H9 (cell line): Measurements from ENCODE around the gene PRR20G. TPM values are rescaled to one million over a fixed set of nuclear protein-coding genes. Genes with fewer than 3 reads are reported as not detected.

Experiments used
- DNase-seq: peaks from one replicate; pipeline ENCODE4 v3.0.0-alpha.2; 2017
- H2AFZ ChIP-seq: one replicate; pipeline ENCODE4 v1.6.1; 2013; ENCODE audit warnings: mild to moderate bottlenecking, low read length, control low read depth, moderate library complexity
- H2AK5ac ChIP-seq: 2 replicates; pipeline ENCODE4 v1.6.1; 2013; ENCODE audit warnings: low read length, control low read depth, mixed read lengths; ENCODE audit not compliant: insufficient read length
- H2BK120ac ChIP-seq: one replicate; pipeline ENCODE4 v1.6.1; 2013; ENCODE audit warnings: low read depth, mild to moderate bottlenecking, low read length, control low read depth, inconsistent platforms; ENCODE audit not compliant: poor library complexity, severe bottlenecking
- H2BK12ac ChIP-seq: 2 replicates; pipeline ENCODE4 v1.6.1; 2013; ENCODE audit warnings: low read length, control low read depth, mixed read lengths, low read depth; ENCODE audit not compliant: insufficient read length
- H2BK15ac ChIP-seq: 2 replicates; pipeline ENCODE4 v1.6.1; 2013; ENCODE audit warnings: low read depth, low read length, control low read depth
- H2BK20ac ChIP-seq: one replicate; pipeline ENCODE4 v1.6.1; 2013; ENCODE audit warnings: low read depth, mild to moderate bottlenecking, low read length, control low read depth, inconsistent platforms; ENCODE audit not compliant: poor library complexity, severe bottlenecking
- H2BK5ac ChIP-seq: 2 replicates; pipeline ENCODE4 v1.6.1; 2013; ENCODE audit warnings: low read length, control low read depth, mixed read lengths; ENCODE audit not compliant: insufficient read length
- H3K14ac ChIP-seq: 2 replicates; pipeline ENCODE4 v1.6.1; 2013; ENCODE audit warnings: low read length, control low read depth; ENCODE audit not compliant: insufficient read depth
- H3K18ac ChIP-seq: 2 replicates; pipeline ENCODE4 v1.6.1; 2013; ENCODE audit warnings: low read depth, mild to moderate bottlenecking, mixed read lengths, low read length, control low read depth; ENCODE audit not compliant: insufficient read length
- H3K23ac ChIP-seq: 2 replicates; pipeline ENCODE4 v1.6.1; 2013; ENCODE audit warnings: low read length, control low read depth, mixed read lengths, low read depth; ENCODE audit not compliant: insufficient read length
- H3K23me2 ChIP-seq: 2 replicates; pipeline ENCODE4 v1.6.1; 2013; ENCODE audit warnings: low read depth, mild to moderate bottlenecking, mixed read lengths, low read length, control low read depth; ENCODE audit not compliant: insufficient read length, poor library complexity, severe bottlenecking
- H3K27ac ChIP-seq: 2 replicates; pipeline ENCODE4 v1.5.1; 2013; ENCODE audit warnings: low read length, control low read depth, mixed read lengths, low read depth; ENCODE audit not compliant: insufficient read length
- H3K27me3 ChIP-seq: 2 replicates; pipeline ENCODE4 v1.6.1; 2013; ENCODE audit warnings: low read length, control low read depth, inconsistent platforms; ENCODE audit not compliant: insufficient read depth
- H3K4ac ChIP-seq: 2 replicates; pipeline ENCODE4 v1.6.1; 2013; ENCODE audit warnings: low read depth, mild to moderate bottlenecking, control low read depth, inconsistent platforms, low read length, moderate library complexity
- H3K4me1 ChIP-seq: 2 replicates; pipeline ENCODE4 v1.6.1; 2013; ENCODE audit warnings: low read length, control low read depth, inconsistent platforms; ENCODE audit not compliant: insufficient read depth
- H3K4me2 ChIP-seq: 2 replicates; pipeline ENCODE4 v1.6.1; 2013; ENCODE audit warnings: low read length, control low read depth, mixed read lengths; ENCODE audit not compliant: insufficient read length, insufficient read depth
- H3K56ac ChIP-seq: 2 replicates; pipeline ENCODE4 v1.6.1; 2013; ENCODE audit warnings: low read depth, mild to moderate bottlenecking, mixed read lengths, low read length, control low read depth; ENCODE audit not compliant: insufficient read length
- H3K79me1 ChIP-seq: 2 replicates; pipeline ENCODE4 v1.6.1; 2013; ENCODE audit warnings: low read depth, mild to moderate bottlenecking, moderate library complexity, low read length, control low read depth, inconsistent platforms; ENCODE audit not compliant: insufficient read depth, poor library complexity, severe bottlenecking
- H3K79me2 ChIP-seq: 2 replicates; pipeline ENCODE4 v1.6.1; 2013; ENCODE audit warnings: low read length, control low read depth, inconsistent platforms; ENCODE audit not compliant: insufficient read depth
- H3K9ac ChIP-seq: 2 replicates; pipeline ENCODE4 v1.6.1; 2013; ENCODE audit warnings: low read length, control low read depth, mixed read lengths; ENCODE audit not compliant: insufficient read length; ENCODE audit errors: extremely low read depth
- H3K9me3 ChIP-seq: one replicate; pipeline ENCODE4 v1.6.1; 2013; ENCODE audit warnings: low read depth, low read length, inconsistent platforms; ENCODE audit not compliant: control insufficient read depth
- H3T11ph ChIP-seq: one replicate; pipeline ENCODE4 v1.6.1; 2013; ENCODE audit warnings: mild to moderate bottlenecking, low read length, control low read depth, inconsistent platforms
- H4K20me1 ChIP-seq: one replicate; pipeline ENCODE4 v1.6.1; 2013; ENCODE audit not compliant: control insufficient read depth, insufficient read length, insufficient read depth
- H4K5ac ChIP-seq: 2 replicates; pipeline ENCODE4 v1.6.1; 2013; ENCODE audit warnings: low read depth, mild to moderate bottlenecking, mixed read lengths, low read length, control low read depth; ENCODE audit not compliant: insufficient read length
- H4K8ac ChIP-seq: replicated peaks from 2 replicates; pipeline ENCODE4 v1.6.1; 2013; ENCODE audit warnings: low read length, control low read depth, mixed read lengths, low read depth; ENCODE audit not compliant: insufficient read length
- H4K91ac ChIP-seq: 2 replicates; pipeline ENCODE4 v1.6.1; 2013; ENCODE audit warnings: low read depth, mild to moderate bottlenecking, moderate library complexity, mixed read lengths, low read length, control low read depth; ENCODE audit not compliant: insufficient read length
- H3K27ac Mint-ChIP-seq, 3 experiments: 2 replicates in 2 of 3; 3 replicates in 1 of 3; pipeline ENCODE4 v1.8.0; 2020 to 2021; ENCODE audit warnings: mixed read lengths in 3 of 3, mild to moderate bottlenecking in 1 of 3, moderate library complexity in 1 of 3
- H3K27me3 Mint-ChIP-seq: 2 replicates; pipeline ENCODE4 v1.8.0; 2021; ENCODE audit warnings: low read depth, mild to moderate bottlenecking, moderate library complexity, mixed read lengths
- H3K36me3 Mint-ChIP-seq, 3 experiments: 2 replicates in 2 of 3; 3 replicates in 1 of 3; pipeline ENCODE4 v1.8.0; 2020 to 2021; ENCODE audit warnings: low read depth in 3 of 3, mixed read lengths in 3 of 3; ENCODE audit not compliant: insufficient read depth in 1 of 3
- H3K4me1 Mint-ChIP-seq, 2 experiments: 2 replicates each; pipeline ENCODE4 v1.8.0; 2020; ENCODE audit warnings: mixed read lengths in 2 of 2
- H3K4me3 Mint-ChIP-seq, 2 experiments: 2 replicates in 1 of 2; 3 replicates in 1 of 2; pipeline ENCODE4 v1.8.0; 2020 to 2021; ENCODE audit warnings: mild to moderate bottlenecking in 2 of 2, mixed read lengths in 2 of 2, moderate library complexity in 1 of 2
- H3K9me3 Mint-ChIP-seq, 2 experiments: 2 replicates in 1 of 2; 3 replicates in 1 of 2; pipeline ENCODE4 v1.8.0; 2020; ENCODE audit warnings: mild to moderate bottlenecking in 2 of 2, mixed read lengths in 2 of 2, moderate library complexity in 1 of 2
- WGBS: extraction: QIAGEN DNeasy Blood & Tissue Kit; methylation state at CpG from one replicate; pipeline ENCODE4 v1.1.7; 2013; ENCODE audit warnings: missing lambda C conversion rate, low lambda C conversion rate, mixed read lengths; ENCODE audit not compliant: insufficient read length; ENCODE audit errors: extremely low coverage; 5-methylcytosine and 5-hydroxymethylcytosine counted together
- total RNA-seq: library from RNA; stranded (reverse); gene quantifications from 2 replicates; pipeline ENCODE4 v1.2.1, GENCODE V29; 2021
- TF ChIP-seq, protein P1 (sequence below): fragments of 200-600 bp; sonication (generic); conservative IDR thresholded peaks from 3 replicates; pipeline ENCODE4 v1.8.0; 2021; ENCODE audit warnings: antibody characterized with exemption, mild to moderate bottlenecking

Gene PRR20G
- total RNA-seq, 1 experiment from 2014 or later, result 0.35 TPM

DNA sequence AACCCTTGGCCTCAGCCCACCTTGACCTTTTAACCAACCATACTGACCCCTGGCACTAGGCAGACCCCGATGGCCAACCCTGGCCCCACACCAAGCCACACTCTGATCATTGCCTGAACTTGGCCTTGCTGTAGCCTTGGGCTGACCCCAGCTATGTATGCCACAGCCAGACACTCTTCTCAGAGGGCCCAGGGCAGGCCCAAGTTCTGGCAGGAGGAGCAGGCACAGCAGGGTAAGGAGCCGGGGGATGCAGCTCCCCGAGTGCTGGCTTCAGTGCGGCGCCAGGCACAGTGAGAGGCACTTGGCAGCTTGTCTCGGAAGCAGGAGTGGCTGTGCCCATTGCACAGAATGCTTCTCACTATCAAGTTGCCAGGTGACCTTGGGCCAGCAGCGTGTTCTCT lies 22.3 kb downstream of the PRR20G start:
- no peaks in the 10 kb centered on the region for H3K79me1 ChIP-seq
- H3K9ac ChIP-seq, result no peak overlapping the region
- Mint-ChIP-seq H3K9me3 (peaks cover 20 to 21% of the 10 kb centered on the region in 2 experiments), H3K4me1 (peaks cover 0 to 4% of the 10 kb centered on the region in 2 experiments; a peak in 2 of 4 replicates), H3K27me3 (peaks cover 13% of the 10 kb centered on the region), H3K27ac (0 out of 7 replicates have a peak overlapping the region, but pooled peaks of 1 of the 3 experiments have one; percentile 16), H3K4me3 (no peak overlapping the region), H3K36me3 (peaks cover 0 to 8% (median 7%) of the 10 kb centered on the region in 3 experiments; a peak in 3 of 7 replicates)
- no peak overlapping the region for H2BK20ac ChIP-seq
- no peak overlapping the region for H4K5ac ChIP-seq
- no peak overlapping the region for H3K4me2 ChIP-seq
- no peak overlapping the region for H2BK120ac ChIP-seq
- H3K23me2 ChIP-seq, result no peaks in the 10 kb centered on the region
- H2AK5ac ChIP-seq, result no peak overlapping the region
- H3K4ac ChIP-seq, result no peak overlapping the region
- WGBS, result no CpG with 5 or more reads among the region's 7 CpGs
- no peak overlapping the region for H3K23ac ChIP-seq
- no peak overlapping the region for H4K91ac ChIP-seq
- H3K27me3 ChIP-seq, result no peaks in the 10 kb centered on the region
- TF ChIP-seq, protein P1, sequence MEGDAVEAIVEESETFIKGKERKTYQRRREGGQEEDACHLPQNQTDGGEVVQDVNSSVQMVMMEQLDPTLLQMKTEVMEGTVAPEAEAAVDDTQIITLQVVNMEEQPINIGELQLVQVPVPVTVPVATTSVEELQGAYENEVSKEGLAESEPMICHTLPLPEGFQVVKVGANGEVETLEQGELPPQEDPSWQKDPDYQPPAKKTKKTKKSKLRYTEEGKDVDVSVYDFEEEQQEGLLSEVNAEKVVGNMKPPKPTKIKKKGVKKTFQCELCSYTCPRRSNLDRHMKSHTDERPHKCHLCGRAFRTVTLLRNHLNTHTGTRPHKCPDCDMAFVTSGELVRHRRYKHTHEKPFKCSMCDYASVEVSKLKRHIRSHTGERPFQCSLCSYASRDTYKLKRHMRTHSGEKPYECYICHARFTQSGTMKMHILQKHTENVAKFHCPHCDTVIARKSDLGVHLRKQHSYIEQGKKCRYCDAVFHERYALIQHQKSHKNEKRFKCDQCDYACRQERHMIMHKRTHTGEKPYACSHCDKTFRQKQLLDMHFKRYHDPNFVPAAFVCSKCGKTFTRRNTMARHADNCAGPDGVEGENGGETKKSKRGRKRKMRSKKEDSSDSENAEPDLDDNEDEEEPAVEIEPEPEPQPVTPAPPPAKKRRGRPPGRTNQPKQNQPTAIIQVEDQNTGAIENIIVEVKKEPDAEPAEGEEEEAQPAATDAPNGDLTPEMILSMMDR, result no peak
- H2BK5ac ChIP-seq, result no peak overlapping the region
- H2AFZ ChIP-seq, result no peak overlapping the region
- H2BK12ac ChIP-seq, result no peak overlapping the region
- no peak for DNase-seq
- no peaks in the 10 kb centered on the region for H3K4me1 ChIP-seq
- H4K20me1 ChIP-seq, result no peaks in the 10 kb centered on the region
- no peak overlapping the region for H2BK15ac ChIP-seq
- no peak overlapping the region; the same call in 1 of the 2 replicates for H3K14ac ChIP-seq
- H3K9me3 ChIP-seq, result no peaks in the 10 kb centered on the region
- H4K8ac ChIP-seq, result no peak overlapping the region
- H3K56ac ChIP-seq, result no peak overlapping the region
- no peak overlapping the region for H3K27ac ChIP-seq
- H3K18ac ChIP-seq, result no peak overlapping the region
- H3T11ph ChIP-seq, result no peak overlapping the region
- H3K79me2 ChIP-seq, result no peaks in the 10 kb centered on the region
